ENCODE data around the gene HHIPL1.

GRCh38 chr14:99724196-99724891 lies 79.4 kb downstream of the HHIPL1 start:
- TF ChIP-seq CTCF (IDR thresholded peaks at IDR 0.05), result no peak
- TF ChIP-seq ZFX (IDR thresholded peaks at IDR 0.05; ENCODE audit: borderline replicate concordance), result no peak
